Astrocyte (in vitro differentiated cells and primary cell): ENCODE data around the gene CEACAM5.

Experiments
- EZH2 ChIP-seq: IDR thresholded peaks from 2 replicates; pipeline ENCODE4 v1.6.1; 2012; ENCODE audit warnings: mild to moderate bottlenecking, low read length, inconsistent platforms; ENCODE audit not compliant: insufficient read depth
- TF ChIP-seq, protein P1 (sequence below): IDR thresholded peaks from 2 replicates; pipeline ENCODE4 v1.5.1; 2011; ENCODE audit warnings: low read depth, mild to moderate bottlenecking, inconsistent platforms, low read length, moderate library complexity; ENCODE audit not compliant: insufficient read depth

DNA sequence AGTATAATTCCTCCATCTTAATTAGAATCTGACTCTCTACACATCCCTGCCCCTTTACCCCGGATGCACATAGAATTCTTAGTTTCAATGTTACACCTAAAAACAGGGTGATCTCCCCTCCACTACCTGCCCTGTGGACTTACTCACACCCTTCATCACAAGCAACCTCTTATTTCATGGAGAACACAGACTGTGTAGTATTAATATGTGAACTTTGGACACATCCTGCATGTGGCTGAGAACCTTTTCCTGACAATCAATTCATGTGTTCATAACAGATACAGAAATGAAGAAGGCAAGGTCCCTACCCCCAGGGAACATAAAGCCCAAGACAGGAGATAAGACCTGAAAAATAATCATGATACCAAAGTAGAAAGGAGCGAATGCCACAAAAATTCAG lies 58.7 kb downstream of the CEACAM5 start:
- TF ChIP-seq, protein P1, sequence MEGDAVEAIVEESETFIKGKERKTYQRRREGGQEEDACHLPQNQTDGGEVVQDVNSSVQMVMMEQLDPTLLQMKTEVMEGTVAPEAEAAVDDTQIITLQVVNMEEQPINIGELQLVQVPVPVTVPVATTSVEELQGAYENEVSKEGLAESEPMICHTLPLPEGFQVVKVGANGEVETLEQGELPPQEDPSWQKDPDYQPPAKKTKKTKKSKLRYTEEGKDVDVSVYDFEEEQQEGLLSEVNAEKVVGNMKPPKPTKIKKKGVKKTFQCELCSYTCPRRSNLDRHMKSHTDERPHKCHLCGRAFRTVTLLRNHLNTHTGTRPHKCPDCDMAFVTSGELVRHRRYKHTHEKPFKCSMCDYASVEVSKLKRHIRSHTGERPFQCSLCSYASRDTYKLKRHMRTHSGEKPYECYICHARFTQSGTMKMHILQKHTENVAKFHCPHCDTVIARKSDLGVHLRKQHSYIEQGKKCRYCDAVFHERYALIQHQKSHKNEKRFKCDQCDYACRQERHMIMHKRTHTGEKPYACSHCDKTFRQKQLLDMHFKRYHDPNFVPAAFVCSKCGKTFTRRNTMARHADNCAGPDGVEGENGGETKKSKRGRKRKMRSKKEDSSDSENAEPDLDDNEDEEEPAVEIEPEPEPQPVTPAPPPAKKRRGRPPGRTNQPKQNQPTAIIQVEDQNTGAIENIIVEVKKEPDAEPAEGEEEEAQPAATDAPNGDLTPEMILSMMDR = no peak
- no peak for TF ChIP-seq EZH2
